HG02610 (cell line): ENCODE data around the gene JAKMIP2.

Source experiments
- ATAC-seq: cut with Tn5 transposase; IDR thresholded peaks from one replicate; pipeline ENCODE4 v1.9.1; 2021; ENCODE audit warnings: mild to moderate bottlenecking, moderate library complexity; ENCODE audit not compliant: unreplicated experiment

Gene JAKMIP2

DNA sequence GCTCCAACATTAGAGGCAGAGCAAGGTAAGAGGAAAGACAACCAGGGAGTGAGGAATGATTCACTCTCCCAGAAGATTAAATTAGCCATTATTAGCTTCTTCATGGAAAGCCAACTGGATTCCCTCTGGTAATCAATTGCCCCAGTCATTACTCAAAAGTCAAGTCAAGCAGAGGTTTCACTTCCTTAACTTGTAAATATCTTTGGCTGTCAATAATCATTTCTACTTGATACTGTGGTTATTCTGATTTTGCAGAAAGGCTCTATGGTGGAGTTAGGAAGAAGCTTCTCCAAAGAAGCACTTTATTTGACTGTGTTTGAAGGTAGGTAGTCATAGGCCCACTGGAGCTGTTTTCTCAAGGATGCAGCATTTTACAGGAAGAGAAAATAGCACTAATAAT lies 78.0 kb downstream of the JAKMIP2 start:
- ATAC-seq, result no peak

DNA sequence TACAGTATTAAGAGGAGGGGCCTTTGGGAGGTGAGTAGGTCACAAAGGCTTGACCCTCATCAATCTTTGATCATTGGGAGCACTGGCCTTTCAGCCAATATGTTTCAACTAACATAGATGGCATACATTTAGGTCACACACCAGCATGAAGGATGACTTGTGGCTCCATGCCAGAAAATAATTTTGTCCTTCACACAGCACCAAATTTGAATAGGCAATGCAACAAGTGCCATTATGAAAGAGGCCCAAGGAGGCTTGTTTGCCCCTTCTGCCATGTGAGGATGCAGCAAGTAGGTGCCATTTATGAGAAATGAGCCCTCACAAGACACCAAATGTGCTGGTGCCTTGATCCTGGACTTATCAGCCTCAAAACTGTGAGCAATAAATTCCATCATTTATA lies 81.1 kb downstream of the JAKMIP2 start:
- no peak for ATAC-seq

DNA sequence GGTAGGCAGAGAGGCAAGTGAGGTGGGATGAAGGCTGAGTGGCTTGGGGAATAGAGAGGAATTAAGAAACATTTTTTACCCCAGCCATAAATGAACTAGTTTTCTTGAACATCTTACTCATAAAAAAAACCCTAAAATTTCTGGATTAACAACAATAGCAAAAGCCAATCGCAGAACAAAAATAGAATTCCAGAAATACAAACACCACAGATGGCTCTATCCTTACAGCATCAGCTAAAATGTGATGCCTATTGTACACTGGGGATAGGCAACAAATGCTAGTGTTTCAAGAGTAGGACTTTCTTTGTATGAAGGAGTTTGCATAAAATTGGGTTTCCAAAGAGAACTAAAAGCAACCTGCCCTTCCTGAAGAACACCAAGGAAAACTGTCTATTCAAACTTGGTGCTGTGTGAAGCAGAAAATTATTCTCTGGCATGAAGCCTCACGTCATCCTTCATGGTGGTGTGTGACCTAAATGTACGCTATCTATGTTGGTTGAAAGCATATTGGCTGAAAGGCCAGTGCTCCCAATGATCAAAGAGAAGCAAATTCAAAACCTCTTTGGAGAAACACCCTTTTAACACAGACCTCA lies 82.9 kb downstream of the JAKMIP2 start:
- no peak for ATAC-seq

- ATAC-seq, result no peak
These were observed 85.1 kb downstream of the JAKMIP2 start for GRCh38 chr5:147697380-147697779.

DNA sequence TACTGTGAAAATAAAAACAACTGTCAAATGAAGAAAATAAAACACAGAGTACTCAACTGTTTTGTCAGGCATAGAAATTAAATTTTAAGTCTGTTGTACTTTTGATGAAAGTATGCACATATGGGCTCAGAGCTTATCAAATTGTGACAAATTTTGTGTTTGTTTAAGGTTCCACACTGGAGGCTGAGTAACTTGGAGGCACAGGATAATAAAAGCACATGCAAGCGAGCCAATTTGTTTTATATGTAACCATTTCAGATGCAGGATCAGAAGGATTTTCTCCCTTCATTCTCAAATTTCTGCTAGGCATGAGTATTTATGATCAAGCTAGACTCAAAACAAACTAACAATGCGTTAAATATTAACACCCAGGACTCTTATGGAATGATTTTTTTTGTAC lies 87.8 kb downstream of the JAKMIP2 start:
- no peak for ATAC-seq

- no peak for ATAC-seq
These were observed 89.3 kb downstream of the JAKMIP2 start for GRCh38 chr5:147693233-147693632.

GRCh38 chr5:147691130-147691529 lies 91.4 kb downstream of the JAKMIP2 start:
- no peak for ATAC-seq

GRCh38 chr5:147690595-147690994 lies 91.9 kb downstream of the JAKMIP2 start:
- no peak for ATAC-seq

GRCh38 chr5:147689426-147689825 lies 93.1 kb downstream of the JAKMIP2 start:
- no peak for ATAC-seq

GRCh38 chr5:147688656-147689356 lies 93.7 kb downstream of the JAKMIP2 start:
- ATAC-seq, result no peak

DNA sequence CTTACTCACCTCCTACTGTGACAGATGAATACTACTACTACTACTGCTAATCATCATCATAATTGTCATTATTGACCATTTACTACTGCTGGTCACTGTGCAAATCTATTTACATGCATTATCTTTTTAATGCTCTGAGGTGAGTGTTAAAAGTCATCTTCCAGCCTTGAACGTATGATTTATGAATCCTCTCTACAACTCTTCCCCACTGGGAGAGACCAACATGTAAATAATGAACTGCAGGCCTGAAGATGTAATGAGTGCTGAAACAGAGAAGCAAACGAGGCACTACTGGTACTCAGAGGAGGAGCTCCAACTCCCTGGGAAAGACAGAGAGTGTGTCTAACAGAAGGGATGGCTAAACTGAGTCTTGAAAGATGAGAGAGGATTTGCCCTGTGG lies 95.4 kb downstream of the JAKMIP2 start:
- no peak for ATAC-seq

DNA sequence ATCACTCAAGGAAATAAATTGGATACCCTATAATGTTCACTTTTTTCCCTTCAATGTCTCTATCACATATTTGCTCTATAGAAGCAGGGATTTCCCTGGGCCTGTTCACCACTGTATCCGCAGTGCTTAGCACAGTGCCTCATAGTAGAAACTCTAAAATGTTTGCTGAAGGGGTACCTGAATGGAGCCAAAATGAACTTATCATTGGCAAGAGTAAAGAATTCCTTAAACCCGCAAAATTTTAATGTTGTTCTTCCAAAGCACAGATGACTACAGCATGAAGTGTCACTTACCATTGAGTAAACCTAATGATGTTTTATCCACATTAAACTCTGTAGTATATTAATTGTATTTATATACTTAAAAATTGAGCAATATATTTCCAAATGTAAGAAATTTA lies 96.1 kb downstream of the JAKMIP2 start:
- ATAC-seq, result no peak

GRCh38 chr5:147685993-147686392 lies 96.5 kb downstream of the JAKMIP2 start:
- ATAC-seq, result no peak

- no peak for ATAC-seq
These were observed 107.4 kb downstream of the JAKMIP2 start for GRCh38 chr5:147675168-147675567.

GRCh38 chr5:147674411-147674810 lies 108.1 kb downstream of the JAKMIP2 start:
- no peak for ATAC-seq

DNA sequence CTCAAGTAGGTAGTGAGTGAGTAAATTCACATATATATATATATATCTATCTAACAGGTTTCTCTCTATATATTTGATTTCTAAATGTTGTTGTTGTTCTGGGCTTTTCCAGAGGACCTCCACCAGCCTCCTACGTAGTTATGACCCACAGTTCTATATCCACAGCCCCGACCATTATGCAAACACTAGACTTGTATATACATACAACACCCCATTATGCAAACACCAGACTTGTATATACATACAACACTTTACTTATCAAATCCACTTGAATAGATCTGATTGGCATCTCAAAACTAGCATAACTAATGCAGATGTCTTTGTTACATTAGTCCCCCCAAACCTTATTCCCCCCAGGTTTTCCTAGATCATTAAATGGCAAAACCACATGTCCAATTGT lies 108.7 kb downstream of the JAKMIP2 start:
- ATAC-seq, result no peak

GRCh38 chr5:147673266-147673665 lies 109.3 kb downstream of the JAKMIP2 start:
- ATAC-seq, result no peak

DNA sequence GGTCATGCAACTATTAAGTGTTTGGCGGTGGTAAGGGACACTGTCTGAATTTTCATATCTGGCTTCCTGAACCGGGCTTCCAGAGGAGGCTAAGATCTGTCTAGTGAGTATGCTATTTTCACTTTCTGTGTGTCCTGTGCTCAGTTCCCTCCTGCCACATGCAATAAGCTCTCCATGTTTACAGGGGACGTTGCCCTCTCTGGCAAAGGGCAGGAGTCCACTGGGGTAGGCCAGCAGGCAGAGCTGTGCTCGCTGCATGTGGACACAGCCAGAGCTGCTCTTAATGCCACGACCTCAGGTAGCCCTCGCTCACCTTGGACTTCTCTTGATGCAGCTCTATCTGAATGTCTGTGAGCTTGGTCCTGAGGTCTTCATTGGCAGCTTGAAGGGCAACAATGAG lies 111.2 kb downstream of the JAKMIP2 start:
- no peak for ATAC-seq

DNA sequence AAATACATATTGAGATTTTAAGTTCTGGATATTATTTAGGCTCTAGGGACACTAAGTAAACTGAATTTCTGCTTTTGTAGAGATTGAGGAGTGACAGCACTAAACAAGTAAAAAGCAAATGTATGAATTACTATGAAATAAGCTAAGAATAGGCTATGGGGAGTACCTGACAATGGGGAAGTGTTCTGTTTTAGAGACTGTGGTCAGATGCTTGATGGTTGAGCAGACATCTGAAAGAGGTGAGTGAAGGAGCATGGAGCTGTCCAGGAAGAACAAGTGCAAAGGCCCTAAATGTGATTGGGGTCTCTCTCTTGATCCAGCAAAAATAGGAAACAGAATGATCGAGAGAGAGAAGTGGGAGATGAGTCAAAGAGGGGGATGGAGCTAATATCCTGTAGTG lies 111.7 kb downstream of the JAKMIP2 start:
- ATAC-seq, result no peak

GRCh38 chr5:147669169-147669869 lies 113.2 kb downstream of the JAKMIP2 start:
- ATAC-seq, result no peak

- no peak for ATAC-seq
These were observed 114.1 kb downstream of the JAKMIP2 start for GRCh38 chr5:147668385-147668784.

GRCh38 chr5:147667363-147667762 lies 115.2 kb downstream of the JAKMIP2 start:
- ATAC-seq, result no peak
